SK-N-SH treated with all-trans-retinoic acid at 6 μM for 48 hours (cell line): ENCODE results near the gene KIZ.

ENCODE experiments used
- BACH2 ChIP-seq: fragments of 250-450 bp; sonication (Bioruptor Pico); IDR thresholded peaks from 2 replicates; pipeline ENCODE4 v1.9.0; 2021; ENCODE audit warnings: mild to moderate bottlenecking, borderline replicate concordance
- ESRRG ChIP-seq: fragments of 250-450 bp; sonication (Bioruptor Pico); IDR thresholded peaks from 2 replicates; pipeline ENCODE4 v1.6.1; 2021; ENCODE audit warnings: mild to moderate bottlenecking
- ZFP30 ChIP-seq: fragments of 450-650 bp; formaldehyde crosslinking; IDR thresholded peaks from 2 replicates; pipeline ENCODE4 v1.5.0; 2022; ENCODE audit warnings: mild to moderate bottlenecking, moderate library complexity
- ZNF70 ChIP-seq: fragments of 450-650 bp; formaldehyde crosslinking; IDR thresholded peaks from 2 replicates; pipeline ENCODE4 v1.5.0; 2020; ENCODE audit warnings: mild to moderate bottlenecking, moderate library complexity

- TF ChIP-seq ESRRG (CRISPR knock-in tag) (no peak), ZFP30 (CRISPR knock-in tag) (no peak), ZNF70 (CRISPR knock-in tag) (no peak), BACH2 (no peak)
Observed at GRCh38 chr20:21257192-21257591, 131.3 kb downstream of the KIZ start.
